ENCODE results near the gene SLX4IP. TPM values are rescaled to one million over a fixed set of nuclear protein-coding genes. Genes with fewer than 3 reads are reported as not detected.

SLX4IP gene
- total RNA-seq, 1 experiment from 2014 or later: 11.1 TPM

DNA sequence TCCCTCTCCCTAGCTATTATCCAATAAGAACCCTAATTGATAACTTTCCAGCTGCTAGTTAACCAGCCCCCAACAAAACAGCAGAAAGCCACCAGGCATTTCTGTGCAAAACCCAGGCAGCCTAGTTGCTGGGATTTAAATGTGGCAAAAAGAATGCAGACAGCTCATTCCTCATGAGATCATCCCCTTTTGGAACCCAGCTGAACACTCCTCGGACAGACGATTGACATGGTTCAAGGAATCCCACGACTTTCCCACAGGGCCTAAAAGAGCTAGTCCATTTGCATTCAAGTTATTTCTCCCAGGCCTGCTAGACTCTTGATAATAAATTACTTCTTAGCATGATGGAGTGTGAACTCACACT is 214.7 kb downstream of the SLX4IP start:
- Histone ChIP-seq H3K4me2 (ENCODE audit: low read length) (no peak overlapping the region), H3K27me3 (ENCODE audit: insufficient read depth, low read length) (no peaks in the 10 kb centered on the region), H4K20me1 (ENCODE audit: insufficient read depth) (no peaks in the 10 kb centered on the region), H3K9ac (ENCODE audit: low read length) (no peak overlapping the region), H3K9me2 (ENCODE audit: insufficient read depth) (no peaks in the 10 kb centered on the region), H3K36me3 (ENCODE audit: control insufficient read depth in 1 of 2, insufficient read depth in 2 of 2, low read length in 2 of 2) (peaks cover 33 to 84% of the 10 kb centered on the region in 2 experiments; a peak in 3 of 4 replicates), H3K9me3 (ENCODE audit: control insufficient read depth in 1 of 2, insufficient read depth in 1 of 2, low read depth in 1 of 2, low read length in 2 of 2) (no peaks in the 10 kb centered on the region), H3K27ac (ENCODE audit: low read depth, low read length) (no peak overlapping the region), H3K79me2 (ENCODE audit: insufficient read depth, low read length) (no peaks in the 10 kb centered on the region), H3K4me1 (ENCODE audit: control insufficient read depth in 1 of 2, insufficient read depth in 2 of 2, low read length in 2 of 2) (no peaks in the 10 kb centered on the region), H2AFZ (ENCODE audit: low read depth, low read length, poor library complexity, severe bottlenecking) (no peak overlapping the region), H3K4me3 (replicated peaks in 1 of 2; ENCODE audit: low read depth in 1 of 2, low read length in 2 of 2) (no peak overlapping the region)
- no TSS peak for BruUV-seq (replicated peaks)
- ChIA-PET CTCF (no interaction called here), POLR2A (no interaction called here), RAD21 (ENCODE audit: low non-redundant PET in 1 of 2, low total read pairs in 2 of 2, uncharacterized antibody in 2 of 2, unreplicated experiment in 2 of 2) (no interaction called here)
- intact Hi-C loops (cut with micrococcal nuclease): loop anchor here (10.0 kb wide), 1 partner anchor 95 kb away; no protein-coding TSS in a partner anchor
- TF ChIP-seq, protein P1, sequence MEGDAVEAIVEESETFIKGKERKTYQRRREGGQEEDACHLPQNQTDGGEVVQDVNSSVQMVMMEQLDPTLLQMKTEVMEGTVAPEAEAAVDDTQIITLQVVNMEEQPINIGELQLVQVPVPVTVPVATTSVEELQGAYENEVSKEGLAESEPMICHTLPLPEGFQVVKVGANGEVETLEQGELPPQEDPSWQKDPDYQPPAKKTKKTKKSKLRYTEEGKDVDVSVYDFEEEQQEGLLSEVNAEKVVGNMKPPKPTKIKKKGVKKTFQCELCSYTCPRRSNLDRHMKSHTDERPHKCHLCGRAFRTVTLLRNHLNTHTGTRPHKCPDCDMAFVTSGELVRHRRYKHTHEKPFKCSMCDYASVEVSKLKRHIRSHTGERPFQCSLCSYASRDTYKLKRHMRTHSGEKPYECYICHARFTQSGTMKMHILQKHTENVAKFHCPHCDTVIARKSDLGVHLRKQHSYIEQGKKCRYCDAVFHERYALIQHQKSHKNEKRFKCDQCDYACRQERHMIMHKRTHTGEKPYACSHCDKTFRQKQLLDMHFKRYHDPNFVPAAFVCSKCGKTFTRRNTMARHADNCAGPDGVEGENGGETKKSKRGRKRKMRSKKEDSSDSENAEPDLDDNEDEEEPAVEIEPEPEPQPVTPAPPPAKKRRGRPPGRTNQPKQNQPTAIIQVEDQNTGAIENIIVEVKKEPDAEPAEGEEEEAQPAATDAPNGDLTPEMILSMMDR (IDR thresholded peaks at IDR 0.05 in 2 of 3, conservative IDR thresholded peaks at IDR 0.05 in 1 of 3; ENCODE audit: borderline replicate concordance in 1 of 3, insufficient read depth in 1 of 3, low read depth in 2 of 3, low read length in 2 of 3): no peak
- no peak for TF ChIP-seq EGR1 (IDR thresholded peaks at IDR 0.05; ENCODE audit: low read depth)
- no peak for TF ChIP-seq RAD21 (IDR thresholded peaks at IDR 0.05; ENCODE audit: low read depth)
- TF ChIP-seq, protein P2, sequence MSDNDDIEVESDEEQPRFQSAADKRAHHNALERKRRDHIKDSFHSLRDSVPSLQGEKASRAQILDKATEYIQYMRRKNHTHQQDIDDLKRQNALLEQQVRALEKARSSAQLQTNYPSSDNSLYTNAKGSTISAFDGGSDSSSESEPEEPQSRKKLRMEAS (IDR thresholded peaks at IDR 0.05): no peak
- no peak for TF ChIP-seq SRF (IDR thresholded peaks at IDR 0.05; ENCODE audit: low read depth)
- ATAC-seq (no peak), DNase-seq (ENCODE audit: low read depth, low spot score) (no peak)

DNA sequence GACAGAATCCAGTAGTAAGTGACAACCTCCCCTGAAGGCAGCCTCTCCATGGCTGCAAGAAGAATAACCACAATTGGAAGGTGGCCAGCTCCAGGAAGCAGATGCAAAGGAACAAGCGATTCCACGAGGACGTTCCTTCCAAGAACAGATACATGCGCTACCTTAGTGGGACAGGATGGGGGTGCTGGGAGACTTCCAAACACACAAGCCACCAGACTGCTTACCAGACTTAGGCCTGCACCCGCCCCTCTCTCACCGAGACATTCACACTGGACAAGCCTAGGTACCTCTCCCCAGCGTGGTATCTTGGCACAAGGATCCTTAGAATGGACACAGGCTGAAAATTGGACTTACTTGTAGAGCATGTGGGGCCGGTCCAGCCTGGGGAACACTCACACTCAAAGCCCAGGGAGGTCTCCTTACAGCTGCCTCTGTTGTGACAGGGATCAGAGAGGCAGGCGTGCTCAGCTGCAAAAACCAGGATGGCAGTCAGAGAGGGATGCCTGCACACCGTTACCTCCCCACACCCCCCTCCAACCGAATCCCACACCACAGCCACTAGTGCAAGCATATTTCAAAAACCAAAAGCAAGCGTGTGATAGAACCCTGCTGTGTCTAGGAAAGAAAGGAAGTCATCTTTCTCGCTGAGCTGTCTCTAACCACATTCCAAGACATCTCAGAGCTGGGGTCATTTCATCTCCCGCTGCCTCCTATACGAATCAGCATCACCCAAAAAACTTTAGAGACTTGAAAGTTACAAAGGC is 216.3 kb downstream of the SLX4IP start:
- ATAC-seq (no peak), DNase-seq (ENCODE audit: low read depth, low spot score) (no peak)
- H3K79me2 ChIP-seq (ENCODE audit: insufficient read depth, low read length): no peaks in the 10 kb centered on the region
- H3K4me1 ChIP-seq (ENCODE audit: control insufficient read depth in 1 of 2, insufficient read depth in 2 of 2, low read length in 2 of 2): no peaks in the 10 kb centered on the region
- no peak overlapping the region for H3K4me3 ChIP-seq (replicated peaks in 1 of 2; ENCODE audit: low read depth in 1 of 2, low read length in 2 of 2)
- no peak overlapping the region for H2AFZ ChIP-seq (ENCODE audit: low read depth, low read length, poor library complexity, severe bottlenecking)
- TF ChIP-seq EZH2phosphoT487 (IDR thresholded peaks at IDR 0.05; ENCODE audit: borderline replicate concordance) (no peak), POLR2A (IDR thresholded peaks at IDR 0.05; ENCODE audit: borderline replicate concordance, extremely low read depth, insufficient read depth, insufficient read length) (no peak), CBX3 (IDR thresholded peaks at IDR 0.05; ENCODE audit: low read depth) (no peak), TCF7L2 (IDR thresholded peaks at IDR 0.05; ENCODE audit: borderline replicate concordance, extremely low read depth, insufficient read depth, insufficient read length) (no peak), EZH2 (IDR thresholded peaks at IDR 0.05) (no peak)
- TF ChIP-seq, protein P3, sequence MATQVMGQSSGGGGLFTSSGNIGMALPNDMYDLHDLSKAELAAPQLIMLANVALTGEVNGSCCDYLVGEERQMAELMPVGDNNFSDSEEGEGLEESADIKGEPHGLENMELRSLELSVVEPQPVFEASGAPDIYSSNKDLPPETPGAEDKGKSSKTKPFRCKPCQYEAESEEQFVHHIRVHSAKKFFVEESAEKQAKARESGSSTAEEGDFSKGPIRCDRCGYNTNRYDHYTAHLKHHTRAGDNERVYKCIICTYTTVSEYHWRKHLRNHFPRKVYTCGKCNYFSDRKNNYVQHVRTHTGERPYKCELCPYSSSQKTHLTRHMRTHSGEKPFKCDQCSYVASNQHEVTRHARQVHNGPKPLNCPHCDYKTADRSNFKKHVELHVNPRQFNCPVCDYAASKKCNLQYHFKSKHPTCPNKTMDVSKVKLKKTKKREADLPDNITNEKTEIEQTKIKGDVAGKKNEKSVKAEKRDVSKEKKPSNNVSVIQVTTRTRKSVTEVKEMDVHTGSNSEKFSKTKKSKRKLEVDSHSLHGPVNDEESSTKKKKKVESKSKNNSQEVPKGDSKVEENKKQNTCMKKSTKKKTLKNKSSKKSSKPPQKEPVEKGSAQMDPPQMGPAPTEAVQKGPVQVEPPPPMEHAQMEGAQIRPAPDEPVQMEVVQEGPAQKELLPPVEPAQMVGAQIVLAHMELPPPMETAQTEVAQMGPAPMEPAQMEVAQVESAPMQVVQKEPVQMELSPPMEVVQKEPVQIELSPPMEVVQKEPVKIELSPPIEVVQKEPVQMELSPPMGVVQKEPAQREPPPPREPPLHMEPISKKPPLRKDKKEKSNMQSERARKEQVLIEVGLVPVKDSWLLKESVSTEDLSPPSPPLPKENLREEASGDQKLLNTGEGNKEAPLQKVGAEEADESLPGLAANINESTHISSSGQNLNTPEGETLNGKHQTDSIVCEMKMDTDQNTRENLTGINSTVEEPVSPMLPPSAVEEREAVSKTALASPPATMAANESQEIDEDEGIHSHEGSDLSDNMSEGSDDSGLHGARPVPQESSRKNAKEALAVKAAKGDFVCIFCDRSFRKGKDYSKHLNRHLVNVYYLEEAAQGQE (IDR thresholded peaks at IDR 0.05; ENCODE audit: low read depth): no peak
- H3K36me3 ChIP-seq (ENCODE audit: control insufficient read depth in 1 of 2, insufficient read depth in 2 of 2, low read length in 2 of 2): peaks cover 27 to 84% of the 10 kb centered on the region in 2 experiments; a peak in 3 of 4 replicates
- ChIA-PET POLR2A (no interaction called here), RAD21 (ENCODE audit: low non-redundant PET in 1 of 2, low total read pairs in 2 of 2, uncharacterized antibody in 2 of 2, unreplicated experiment in 2 of 2) (no interaction called here), CTCF (no interaction called here)
- no peaks in the 10 kb centered on the region for H3K9me2 ChIP-seq (ENCODE audit: insufficient read depth)
- BruUV-seq (replicated peaks): no TSS peak
- H3K9ac ChIP-seq (ENCODE audit: low read length): no peak overlapping the region
- intact Hi-C loops (cut with micrococcal nuclease): no loop called here
- no peaks in the 10 kb centered on the region for H4K20me1 ChIP-seq (ENCODE audit: insufficient read depth)
- H3K27ac ChIP-seq (ENCODE audit: low read depth, low read length): no peak overlapping the region
- H3K4me2 ChIP-seq (ENCODE audit: low read length): no peak overlapping the region
- no peaks in the 10 kb centered on the region for H3K9me3 ChIP-seq (ENCODE audit: control insufficient read depth in 1 of 2, insufficient read depth in 1 of 2, low read depth in 1 of 2, low read length in 2 of 2)
- H3K27me3 ChIP-seq (ENCODE audit: insufficient read depth, low read length): no peaks in the 10 kb centered on the region

All from HCT116 (cell line).